T-helper 1 cell (primary cell): ENCODE measurements around the gene AADACL3.

Experiments
- DNase-seq, 5 donors: peaks; one replicate each; pipeline ENCODE4 v3.0.0-alpha.2; 2012 to 2020

AADACL3 gene

DNA sequence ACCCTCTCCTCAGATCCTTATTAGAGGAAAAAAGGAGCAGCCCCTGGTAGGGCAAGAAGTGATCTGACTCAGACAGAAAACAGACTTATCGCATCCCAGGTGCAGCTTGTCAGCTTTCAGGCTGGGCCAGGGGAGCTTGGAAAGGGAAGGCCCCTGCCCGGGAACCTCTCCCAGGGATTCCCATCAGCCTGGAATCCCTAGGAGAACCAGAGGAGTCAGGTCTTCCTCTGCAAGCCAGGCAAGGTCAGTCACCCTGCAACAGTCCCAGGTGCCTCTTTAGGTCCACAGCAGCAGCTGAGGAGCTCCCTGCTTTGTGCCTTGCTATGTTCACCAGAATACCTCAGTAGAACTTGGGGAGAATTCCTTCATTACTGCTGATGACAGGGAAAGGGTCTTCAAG is 54.7 kb downstream of the AADACL3 start:
- DNase-seq: no peak

DNA sequence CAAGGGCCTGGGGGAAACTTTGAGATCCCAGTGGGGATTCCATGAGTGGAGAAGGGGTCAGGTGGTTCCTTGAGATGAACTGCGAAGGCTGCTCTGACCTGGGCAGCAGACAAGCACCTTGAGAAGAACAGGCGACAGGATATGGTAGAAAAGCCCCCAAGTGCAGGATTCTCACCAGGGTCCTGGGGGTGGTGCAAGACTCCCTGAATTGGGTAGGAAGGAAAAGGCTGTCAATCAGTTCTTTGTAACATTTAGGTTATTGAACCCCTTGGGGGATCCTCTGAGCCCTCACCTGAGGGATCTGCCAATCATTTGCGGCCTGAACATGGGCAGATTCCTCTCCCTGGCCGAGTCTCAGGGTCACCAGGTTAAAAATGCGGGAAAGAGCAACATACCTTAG is 55.3 kb downstream of the AADACL3 start:
- DNase-seq: no peak

DNA sequence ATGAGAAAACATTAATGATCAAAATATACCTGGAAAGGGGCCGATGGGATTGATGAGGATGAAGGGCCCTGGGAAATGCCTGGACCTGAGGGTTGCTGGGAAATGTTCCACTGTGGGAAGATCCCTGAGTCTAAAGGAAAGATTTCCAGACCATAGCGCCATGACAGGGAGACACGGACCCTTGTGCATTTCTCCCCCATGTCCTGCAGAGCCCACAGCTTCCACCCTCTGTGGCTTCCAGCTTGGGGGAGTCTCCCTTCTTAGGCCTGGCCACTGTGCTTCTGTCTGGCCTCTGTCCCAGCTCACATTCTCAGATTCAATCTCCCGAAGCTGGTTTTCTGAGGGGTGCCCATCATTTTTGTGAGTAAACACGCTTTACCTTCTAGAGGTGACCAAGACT is 56.6 kb downstream of the AADACL3 start:
- DNase-seq: no peak

DNA sequence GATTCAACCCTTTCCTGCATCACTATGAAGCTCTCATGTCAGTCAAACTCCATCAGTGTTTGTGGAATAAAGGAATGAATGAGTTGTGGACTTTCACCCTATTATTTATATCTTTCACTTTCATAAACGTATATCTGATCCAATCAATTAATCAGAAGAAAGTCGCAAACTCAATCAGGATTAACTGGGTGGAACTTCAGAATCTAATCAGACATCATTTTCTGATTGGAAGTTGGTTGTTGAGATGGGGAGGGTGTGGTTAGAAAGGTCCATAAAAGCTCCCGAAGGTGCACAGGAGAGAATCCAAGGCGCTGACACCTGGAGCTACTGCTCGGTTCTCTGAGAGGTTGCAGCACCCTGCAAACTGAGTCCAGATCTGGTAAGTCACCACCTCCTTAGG is 57.5 kb downstream of the AADACL3 start, which contains the start of gene PRAMEF12:
PRAMEF12 (plus strand) TSS at position 301 of the 400 bp plus-strand sequence. CDS start 1,130 bp downstream, outside the sequence.
- DNase-seq: no peak

DNA sequence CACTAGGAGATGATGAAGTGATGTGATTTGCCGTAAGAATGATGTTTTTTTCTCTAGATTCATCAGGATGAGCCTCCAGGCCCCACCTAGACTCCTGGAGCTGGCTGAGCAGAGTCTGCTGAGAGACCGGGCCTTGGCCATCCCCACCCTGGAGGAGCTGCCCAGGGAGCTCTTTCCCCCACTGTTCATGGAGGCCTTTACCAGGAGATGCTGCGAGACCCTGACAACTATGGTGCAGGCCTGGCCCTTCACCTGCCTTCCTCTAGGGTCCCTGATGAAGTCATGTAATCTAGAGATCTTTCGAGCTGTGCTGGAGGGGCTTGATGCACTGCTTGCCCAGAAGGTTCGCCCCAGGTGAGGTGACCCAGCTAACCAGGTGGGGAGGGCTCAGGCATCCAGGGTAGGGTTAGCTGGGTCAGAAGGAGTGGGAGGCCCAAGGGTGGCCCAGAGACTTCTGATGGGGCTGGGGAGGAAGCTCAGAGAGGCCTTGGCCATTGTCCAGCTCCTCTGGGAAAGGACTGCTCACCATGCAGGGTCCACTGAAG is 59.0 kb downstream of the AADACL3 start:
- no peak for DNase-seq

DNA sequence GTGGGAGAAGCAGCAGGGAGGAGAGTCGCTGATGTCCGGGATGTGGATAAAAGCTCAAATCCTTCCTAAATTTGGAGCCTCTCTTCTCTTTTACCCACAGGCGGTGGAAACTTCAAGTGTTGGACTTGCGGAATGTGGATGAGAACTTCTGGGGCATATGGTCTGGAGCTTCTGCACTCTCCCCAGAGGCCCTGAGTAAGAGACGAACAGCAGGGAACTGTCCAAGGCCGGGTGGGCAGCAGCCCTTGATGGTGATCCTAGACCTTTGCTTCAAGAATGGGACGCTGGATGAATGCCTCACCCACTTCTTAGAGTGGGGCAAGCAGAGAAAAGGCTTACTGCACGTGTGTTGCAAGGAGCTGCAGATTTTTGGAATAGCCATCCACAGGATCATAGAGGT is 59.5 kb downstream of the AADACL3 start:
- no peak for DNase-seq

DNA sequence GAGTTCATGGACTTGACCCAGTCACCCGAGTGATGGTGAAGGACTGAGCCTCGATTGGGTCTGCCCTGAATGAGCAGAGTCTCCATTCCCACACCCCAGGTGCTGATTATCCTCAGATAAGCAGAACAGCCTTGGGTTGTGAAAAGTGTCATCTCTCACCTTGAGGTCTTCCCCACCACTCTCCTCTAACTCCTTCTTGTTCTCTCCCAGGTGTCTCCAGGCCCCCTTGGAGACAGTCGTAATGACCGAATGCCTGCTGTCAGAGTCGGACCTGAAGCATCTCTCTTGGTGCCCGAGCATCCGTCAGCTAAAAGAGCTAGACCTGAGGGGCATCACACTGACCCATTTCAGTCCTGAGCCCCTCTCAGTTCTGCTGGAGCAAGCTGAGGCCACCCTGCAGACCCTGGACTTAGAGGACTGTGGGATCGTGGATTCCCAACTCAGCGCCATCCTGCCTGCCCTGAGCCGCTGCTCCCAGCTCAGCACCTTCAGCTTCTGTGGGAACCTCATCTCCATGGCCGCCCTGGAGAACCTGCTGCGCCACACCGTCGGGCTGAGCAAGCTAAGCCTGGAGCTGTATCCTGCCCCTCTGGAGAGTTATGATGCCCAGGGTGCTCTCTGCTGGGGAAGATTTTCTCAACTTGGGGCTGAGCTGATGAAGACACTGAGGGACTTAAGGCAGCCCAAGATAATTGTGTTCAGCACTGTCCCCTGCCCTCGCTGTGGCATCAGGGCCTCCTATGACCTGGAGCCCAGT is 61.1 kb downstream of the AADACL3 start:
- no peak for DNase-seq
